HCT116 (cell line): ENCODE measurements around the gene HEATR5A.
"Not testable (repeated sequence)": the region's sequence is repeated elsewhere in the genome, so short reads cannot be mapped to it uniquely, and the experiment has no call there.

Experiments
- CTCF ChIP-seq, 3 experiments: fragments of 200-600 bp in 1 of 3; sonication (generic) in 1 of 3; IDR thresholded peaks in 2 of 3; conservative IDR thresholded peaks in 1 of 3; 2 replicates each; pipeline ENCODE4 v1.5.1; 2012 to 2017; ENCODE audit warnings: low read depth in 2 of 3, low read length in 2 of 3, antibody characterized with exemption in 1 of 3, borderline replicate concordance in 1 of 3, control low read depth in 1 of 3, mild to moderate bottlenecking in 1 of 3, mixed read lengths in 1 of 3, mixed run types in 1 of 3, moderate library complexity in 1 of 3; ENCODE audit not compliant: insufficient read depth in 1 of 3
- POLR2A ChIP-seq: IDR thresholded peaks from 2 replicates; pipeline ENCODE4 v1.7.0; 2011; ENCODE audit warnings: borderline replicate concordance; ENCODE audit not compliant: insufficient read depth, insufficient read length; ENCODE audit errors: extremely low read depth
- POLR2AphosphoS5 ChIP-seq: IDR thresholded peaks from 2 replicates; pipeline ENCODE4 v1.6.1; 2011; ENCODE audit warnings: mild to moderate bottlenecking, low read depth, low read length, moderate library complexity
- RAD21 ChIP-seq: IDR thresholded peaks from 2 replicates; pipeline ENCODE4 v1.6.1; 2012; ENCODE audit warnings: low read depth, mild to moderate bottlenecking
- TCF7L2 ChIP-seq: IDR thresholded peaks from 2 replicates; pipeline ENCODE4 v1.7.0; 2011; ENCODE audit warnings: borderline replicate concordance, inconsistent platforms; ENCODE audit not compliant: insufficient read depth, insufficient read length; ENCODE audit errors: extremely low read depth
- YY1 ChIP-seq: IDR thresholded peaks from 2 replicates; pipeline ENCODE4 v1.6.1; 2011; ENCODE audit warnings: low read length, low read depth, moderate library complexity, mild to moderate bottlenecking; ENCODE audit not compliant: insufficient replicate concordance; ENCODE audit errors: extremely low read depth
- ZBTB33 ChIP-seq: IDR thresholded peaks from 2 replicates; pipeline ENCODE4 v1.6.1; 2011; ENCODE audit warnings: mild to moderate bottlenecking, low read length, moderate library complexity; ENCODE audit not compliant: insufficient replicate concordance; ENCODE audit errors: extremely low read depth

GRCh38 chr14:31255918-31256317 lies 164.4 kb downstream of the HEATR5A start:
- TF ChIP-seq YY1; CTCF (IDR thresholded peaks at IDR 0.05 in 2 of 3, conservative IDR thresholded peaks at IDR 0.05 in 1 of 3; ENCODE audit: borderline replicate concordance in 1 of 3, insufficient read depth in 1 of 3, low read depth in 2 of 3, low read length in 2 of 3); POLR2AphosphoS5; RAD21; POLR2A; TCF7L2; ZBTB33: not testable (repeated sequence)
